GM21381 (cell line): ENCODE data around the gene COLEC11.
A peak's percentile ranks its signal among the peaks of the same experiment; 100 is the strongest.

Experiments
- ATAC-seq: cut with Tn5 transposase; IDR thresholded peaks from one replicate; pipeline ENCODE4 v1.9.1; 2021; ENCODE audit warnings: mild to moderate bottlenecking, moderate library complexity; ENCODE audit not compliant: unreplicated experiment

Gene COLEC11

DNA sequence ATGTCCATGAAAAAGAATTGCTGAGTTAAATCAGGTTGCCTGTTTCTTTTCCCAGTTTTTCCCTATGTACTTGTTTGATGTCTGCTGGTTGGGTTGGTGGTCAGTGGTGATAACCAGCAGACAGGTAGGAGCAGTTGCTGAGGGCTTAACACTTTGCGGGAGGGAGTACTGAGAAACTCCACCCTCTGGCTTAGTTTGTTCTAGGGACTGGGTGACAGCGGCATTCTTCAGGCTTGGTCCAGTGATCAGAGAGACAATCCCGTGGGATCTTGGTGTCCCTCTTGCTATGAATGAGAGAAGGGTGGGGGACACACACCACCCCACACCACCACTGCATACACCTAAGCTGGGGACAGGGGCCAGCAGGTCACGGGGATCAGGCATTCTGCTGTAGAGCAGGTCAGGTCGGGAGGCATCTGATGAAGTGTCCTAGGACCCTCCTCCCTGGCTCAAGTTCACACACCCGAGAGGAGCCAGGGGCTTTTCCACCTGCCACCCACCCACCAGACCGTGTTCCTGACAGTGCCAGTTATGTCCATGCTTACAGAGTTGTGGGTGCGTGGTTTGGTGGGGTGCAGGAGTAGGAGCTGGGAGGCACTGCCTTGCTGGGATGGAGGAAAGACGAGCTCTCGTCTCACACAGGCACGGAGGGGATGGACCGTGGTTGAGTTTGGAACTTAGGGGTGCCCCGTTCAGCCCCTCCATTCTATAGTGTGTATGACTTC, 41.8 kb downstream of the COLEC11 start:
- no peak for ATAC-seq

DNA sequence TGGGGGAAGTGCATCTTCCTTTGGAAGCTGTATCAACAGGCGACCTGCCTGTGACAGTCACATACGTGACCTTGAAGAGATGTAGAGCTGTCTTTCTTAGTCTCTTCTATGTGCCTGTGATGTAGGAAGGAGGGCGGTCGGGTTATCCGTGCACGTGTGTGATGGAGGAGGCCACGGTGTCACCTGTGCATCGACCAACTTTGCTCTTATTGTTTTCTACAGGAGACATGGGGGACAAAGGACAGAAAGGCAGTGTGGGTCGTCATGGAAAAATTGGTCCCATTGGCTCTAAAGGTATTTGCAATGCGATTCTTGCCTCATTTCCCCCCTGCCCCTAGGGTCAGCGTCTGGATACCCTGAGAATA, 42.4 kb downstream of the COLEC11 start:
- no peak for ATAC-seq

- no peak for ATAC-seq
Observed at GRCh38 chr2:3637692-3638455, 43.0 kb downstream of the COLEC11 start.

DNA sequence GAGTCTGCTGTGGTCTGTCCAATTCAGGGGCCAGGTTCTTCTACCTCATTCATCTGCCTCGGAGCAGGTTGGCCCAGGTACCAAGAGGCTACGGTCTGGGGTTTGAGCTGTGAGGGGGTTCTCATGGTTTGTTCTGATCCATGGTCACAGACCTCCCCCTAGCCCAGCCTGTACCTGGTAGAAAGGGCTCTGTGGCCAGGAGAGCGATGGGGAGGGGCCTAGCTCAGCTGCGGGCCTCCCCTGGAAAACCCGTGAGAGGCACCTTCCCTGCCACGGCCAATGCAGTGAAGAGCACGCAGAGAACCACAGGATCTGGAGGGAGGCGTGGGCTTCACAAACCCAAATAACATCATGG, 43.5 kb downstream of the COLEC11 start:
- ATAC-seq: no peak

DNA sequence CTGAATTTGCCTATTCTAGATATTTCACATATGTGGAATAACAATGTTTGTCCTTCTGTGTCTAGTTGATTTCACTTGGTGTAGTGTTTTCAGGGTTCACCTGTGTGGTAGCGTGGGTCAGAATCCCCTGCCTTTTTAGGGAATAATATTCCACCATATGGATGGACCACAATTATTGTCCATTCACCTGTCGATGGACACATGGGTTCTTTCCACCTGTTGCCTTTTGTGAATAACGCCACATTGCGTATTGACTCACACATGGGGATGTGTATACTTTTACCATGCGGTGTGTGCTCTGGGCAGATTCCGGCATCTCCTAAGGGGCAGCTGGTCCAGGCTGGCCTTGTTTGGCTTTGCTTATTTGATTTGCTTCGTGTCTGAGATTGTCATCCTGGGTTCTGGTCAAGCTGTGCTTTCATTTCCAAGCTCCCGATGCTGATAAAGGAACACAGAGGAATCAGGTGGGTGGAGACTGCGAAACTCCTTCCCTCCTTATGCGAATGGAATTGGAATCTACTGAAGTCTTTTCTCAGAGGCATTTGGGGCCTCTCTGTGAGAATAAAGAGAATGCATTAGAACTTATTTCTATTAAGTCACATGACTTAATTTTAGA, 44.2 kb downstream of the COLEC11 start:
- no peak for ATAC-seq

DNA sequence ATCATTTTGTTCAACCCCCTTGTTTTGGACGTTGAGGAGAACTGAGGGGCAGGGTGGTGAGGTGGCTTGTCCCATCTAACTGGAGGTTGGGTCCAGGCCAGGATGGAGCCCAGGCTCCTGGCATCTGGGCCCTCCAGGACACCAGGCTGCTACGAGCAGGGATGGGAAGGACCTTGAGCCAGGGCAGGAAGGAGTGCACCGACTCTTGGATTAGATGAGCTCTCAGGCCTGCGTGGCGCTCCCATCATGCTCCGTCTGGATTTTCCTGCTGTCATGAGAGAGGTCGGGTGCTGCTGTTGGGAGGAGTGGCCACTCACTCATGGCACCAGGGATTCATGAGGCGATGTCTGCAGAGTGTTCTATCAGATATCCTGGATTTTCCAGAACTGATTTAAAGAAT, 44.7 kb downstream of the COLEC11 start:
- ATAC-seq: no peak

- no peak for ATAC-seq
Observed at GRCh38 chr2:3641181-3641580, 46.3 kb downstream of the COLEC11 start.

DNA sequence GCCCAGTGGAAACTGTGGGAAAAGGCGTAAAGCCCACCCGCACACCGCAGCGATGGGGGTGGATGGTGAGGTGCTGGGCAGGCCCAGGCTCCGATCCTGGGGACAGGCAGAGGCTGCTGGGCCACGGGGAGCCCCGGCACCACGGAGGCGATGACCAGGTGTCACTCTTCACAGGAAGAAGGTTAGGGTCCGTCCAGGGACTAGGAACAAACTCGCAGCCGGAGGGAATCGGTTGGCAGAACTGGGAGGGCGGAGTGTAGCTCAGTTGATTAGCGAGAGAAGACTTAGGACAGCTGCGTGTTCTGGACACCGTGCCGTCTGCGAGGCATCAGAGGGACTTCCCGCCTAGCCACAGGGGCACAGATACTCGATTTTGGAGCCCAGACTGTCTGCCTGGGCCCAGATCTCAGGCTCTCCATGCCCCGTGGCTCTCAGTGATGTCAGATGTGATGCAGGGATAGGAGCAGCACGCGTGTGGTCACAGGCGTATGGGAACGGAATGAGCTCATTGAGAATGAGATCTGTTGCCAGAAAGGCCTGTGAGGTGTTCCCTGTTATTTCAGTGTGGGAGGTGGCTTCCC, 47.0 kb downstream of the COLEC11 start:
- no peak for ATAC-seq

GRCh38 chr2:3642521-3643215, 47.8 kb downstream of the COLEC11 start:
- ATAC-seq: no peak

DNA sequence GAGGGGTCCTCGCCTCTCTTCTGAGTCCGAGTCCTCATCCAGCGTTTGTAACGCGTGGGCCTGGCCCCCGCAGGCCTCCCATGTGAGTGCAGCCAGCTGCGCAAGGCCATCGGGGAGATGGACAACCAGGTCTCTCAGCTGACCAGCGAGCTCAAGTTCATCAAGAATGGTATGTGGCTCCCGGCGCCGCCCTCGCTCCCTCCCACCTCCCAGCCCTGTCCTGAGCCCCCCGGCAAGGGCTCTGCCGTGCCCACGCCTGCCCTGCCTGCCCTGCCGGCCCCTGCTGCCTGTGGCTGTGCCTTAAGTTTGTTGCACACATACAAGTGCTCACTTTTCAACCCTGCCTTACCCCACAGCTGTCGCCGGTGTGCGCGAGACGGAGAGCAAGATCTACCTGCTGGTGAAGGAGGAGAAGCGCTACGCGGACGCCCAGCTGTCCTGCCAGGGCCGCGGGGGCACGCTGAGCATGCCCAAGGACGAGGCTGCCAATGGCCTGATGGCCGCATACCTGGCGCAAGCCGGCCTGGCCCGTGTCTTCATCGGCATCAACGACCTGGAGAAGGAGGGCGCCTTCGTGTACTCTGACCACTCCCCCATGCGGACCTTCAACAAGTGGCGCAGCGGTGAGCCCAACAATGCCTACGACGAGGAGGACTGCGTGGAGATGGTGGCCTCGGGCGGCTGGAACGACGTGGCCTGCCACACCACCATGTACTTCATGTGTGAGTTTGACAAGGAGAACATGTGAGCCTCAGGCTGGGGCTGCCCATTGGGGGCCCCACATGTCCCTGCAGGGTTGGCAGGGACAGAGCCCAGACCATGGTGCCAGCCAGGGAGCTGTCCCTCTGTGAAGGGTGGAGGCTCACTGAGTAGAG, 48.7 kb downstream of the COLEC11 start:
- ATAC-seq: no peak

DNA sequence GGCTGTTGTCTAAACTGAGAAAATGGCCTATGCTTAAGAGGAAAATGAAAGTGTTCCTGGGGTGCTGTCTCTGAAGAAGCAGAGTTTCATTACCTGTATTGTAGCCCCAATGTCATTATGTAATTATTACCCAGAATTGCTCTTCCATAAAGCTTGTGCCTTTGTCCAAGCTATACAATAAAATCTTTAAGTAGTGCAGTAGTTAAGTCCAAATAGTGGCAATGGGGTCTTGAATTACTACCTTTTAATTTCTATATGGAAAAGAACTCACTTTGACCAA, 49.3 kb downstream of the COLEC11 start:
- ATAC-seq: peak; percentile 78

GRCh38 chr2:3644891-3645605, 50.1 kb downstream of the COLEC11 start:
- no peak for ATAC-seq

GRCh38 chr2:3645745-3646389, 51.0 kb downstream of the COLEC11 start:
- no peak for ATAC-seq

DNA sequence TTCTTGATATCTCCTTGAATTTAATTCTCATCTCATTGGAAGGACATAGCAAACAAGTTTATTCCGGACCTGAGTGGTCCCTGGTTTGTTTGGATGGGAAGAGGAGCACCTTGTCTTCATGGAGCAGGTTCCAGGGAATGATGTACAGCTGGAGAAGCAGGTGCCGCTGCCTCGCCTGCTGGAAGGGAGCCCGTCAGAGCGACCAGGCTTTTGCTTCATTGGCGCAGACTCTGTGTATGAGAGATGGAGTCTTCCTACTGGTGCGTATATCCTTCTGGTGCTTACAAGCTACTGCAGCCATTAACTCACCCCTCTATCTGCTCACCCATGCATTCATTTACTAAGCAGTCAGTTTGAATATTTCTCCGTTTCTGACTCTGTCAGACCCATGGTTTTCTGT, 51.5 kb downstream of the COLEC11 start:
- no peak for ATAC-seq

DNA sequence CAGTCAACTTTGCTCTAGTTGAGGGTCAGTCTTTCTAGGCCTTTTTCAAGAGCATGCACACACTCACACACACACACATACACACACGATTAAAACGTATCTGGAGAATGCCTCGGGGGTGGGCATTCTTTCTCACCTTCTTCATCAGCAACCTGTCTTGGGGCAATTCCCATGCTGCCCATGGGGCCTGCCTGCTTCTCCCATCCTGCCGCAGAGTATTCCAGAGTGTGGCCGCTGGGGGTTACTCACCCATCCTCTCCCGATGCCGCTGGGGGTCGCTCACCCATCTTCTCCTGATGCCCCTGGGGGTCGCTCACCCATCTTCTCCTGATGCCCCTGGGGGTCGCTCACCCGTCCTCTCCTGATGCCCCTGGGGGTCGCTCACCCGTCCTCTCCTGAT, 52.3 kb downstream of the COLEC11 start:
- no peak for ATAC-seq

- no peak for ATAC-seq
Observed at GRCh38 chr2:3647831-3648651, 53.1 kb downstream of the COLEC11 start.

- no peak for ATAC-seq
Observed at GRCh38 chr2:3648652-3649177, 53.8 kb downstream of the COLEC11 start.

DNA sequence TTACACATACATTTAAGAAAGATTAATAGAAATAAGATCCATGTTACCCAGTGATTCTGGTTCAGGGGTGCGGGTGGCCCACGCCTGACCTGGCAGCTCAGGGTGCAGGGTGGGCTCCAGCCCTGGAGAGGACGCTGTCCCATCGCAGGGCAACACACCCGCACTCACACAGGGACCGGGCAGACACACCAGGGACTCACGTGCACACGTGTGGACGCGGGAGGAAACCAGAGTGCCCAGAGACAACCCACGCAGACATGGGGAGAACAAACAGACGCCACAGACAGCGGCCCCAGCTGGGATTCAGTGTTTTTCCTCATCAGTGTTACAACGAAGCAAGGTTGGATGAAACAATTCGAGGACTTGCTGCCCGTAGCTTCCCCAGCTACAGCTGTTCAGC, 54.7 kb downstream of the COLEC11 start:
- ATAC-seq: no peak
